ENCODE results near the gene CD37. TPM values are rescaled to one million over a fixed set of nuclear protein-coding genes. Genes with fewer than 3 reads are reported as not detected.
"Not testable (repeated sequence)": the region's sequence is repeated elsewhere in the genome, so short reads cannot be mapped to it uniquely, and the experiment has no call there.

The CD37 gene, protein sequence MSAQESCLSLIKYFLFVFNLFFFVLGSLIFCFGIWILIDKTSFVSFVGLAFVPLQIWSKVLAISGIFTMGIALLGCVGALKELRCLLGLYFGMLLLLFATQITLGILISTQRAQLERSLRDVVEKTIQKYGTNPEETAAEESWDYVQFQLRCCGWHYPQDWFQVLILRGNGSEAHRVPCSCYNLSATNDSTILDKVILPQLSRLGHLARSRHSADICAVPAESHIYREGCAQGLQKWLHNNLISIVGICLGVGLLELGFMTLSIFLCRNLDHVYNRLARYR
- 0.96 TPM for total RNA-seq (ENCODE audit: insufficient read depth, low replicate concordance)

DNA sequence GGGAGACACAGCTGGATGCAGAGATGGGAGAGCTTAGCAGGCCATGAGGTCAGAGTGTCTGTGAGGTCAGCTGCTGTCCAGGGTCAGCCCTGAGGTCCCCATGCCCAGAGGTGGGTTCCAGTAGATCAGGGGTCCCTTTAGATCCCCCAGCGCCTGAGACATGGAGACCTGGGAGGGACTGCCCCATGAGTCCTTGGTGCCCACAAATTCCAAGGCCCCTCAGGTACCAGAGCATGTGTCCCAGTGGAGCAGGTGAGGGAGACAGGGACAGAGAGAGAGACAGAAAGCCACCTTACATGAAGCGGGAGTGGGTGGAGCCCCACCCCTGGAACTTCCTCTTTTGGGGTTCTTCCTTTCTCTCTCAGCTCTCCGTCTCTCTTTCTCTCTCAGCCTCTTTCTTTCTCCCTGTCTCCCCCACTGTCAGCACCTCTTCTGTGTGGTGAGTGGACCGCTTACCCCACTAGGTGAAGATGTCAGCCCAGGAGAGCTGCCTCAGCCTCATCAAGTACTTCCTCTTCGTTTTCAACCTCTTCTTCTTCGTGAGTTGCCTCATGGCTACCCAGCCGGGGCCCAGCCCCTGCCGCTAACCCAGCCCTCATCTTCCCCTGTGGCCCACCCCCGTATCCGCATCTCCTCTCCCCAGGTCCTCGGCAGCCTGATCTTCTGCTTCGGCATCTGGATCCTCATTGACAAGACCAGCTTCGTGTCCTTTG, at the start of gene CD37:
Gene CD37, plus strand, starts transcription at position 336 of the 713 bp plus-strand sequence. Its CDS starts 135 bp downstream, at position 471.
- no peak for DNase-seq (ENCODE audit: low spot score)

DNA sequence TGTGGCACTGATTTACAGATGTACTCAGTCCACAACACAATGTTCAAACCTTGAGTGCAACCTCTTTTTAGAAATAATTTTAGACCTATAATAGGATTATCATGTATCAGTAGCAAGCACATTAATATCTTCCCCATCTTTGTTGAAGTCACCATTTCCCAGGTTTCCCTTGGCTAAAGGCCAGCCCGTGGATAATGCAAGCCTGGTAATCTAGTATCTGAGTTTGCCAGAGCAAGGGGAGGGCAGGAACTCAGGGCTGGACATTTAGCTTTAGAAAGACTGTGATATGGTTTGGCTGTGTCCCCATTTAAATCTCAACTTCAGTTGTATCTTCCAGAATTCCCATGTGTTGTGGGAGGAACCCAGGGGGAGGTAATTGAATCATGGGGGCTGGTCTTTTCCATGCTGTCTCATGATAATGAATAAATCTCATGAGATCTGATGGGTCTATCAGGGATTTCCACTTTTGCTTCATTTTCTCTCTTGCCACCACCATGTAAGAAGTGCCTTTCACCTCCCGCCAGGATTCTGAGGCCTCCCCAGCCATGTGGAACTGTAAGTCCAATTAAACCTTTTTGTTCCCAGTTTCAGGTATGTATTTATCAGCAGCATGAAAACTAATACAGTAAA, 48.0 kb upstream of the CD37 start:
- no peak for DNase-seq (ENCODE audit: low spot score)

DNA sequence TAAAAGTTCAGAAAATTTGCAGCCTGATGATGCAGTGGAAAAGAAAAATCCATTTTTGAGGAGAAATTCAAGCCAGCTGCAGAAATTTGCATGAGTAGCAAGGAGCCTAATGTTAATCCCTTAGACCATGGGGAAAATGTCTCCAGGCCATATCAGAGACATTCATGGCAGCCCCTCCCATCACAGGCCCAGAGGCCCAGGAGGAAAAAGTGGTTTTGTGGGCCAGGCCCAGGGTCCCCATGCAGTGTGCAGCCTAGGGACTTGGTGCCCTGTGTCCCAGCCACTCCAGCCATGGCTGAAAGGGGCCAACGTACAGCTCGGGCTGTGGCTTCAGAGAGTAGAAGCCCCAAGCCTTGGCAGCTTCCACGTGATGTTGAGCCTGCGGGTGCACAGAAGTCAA, 47.0 kb upstream of the CD37 start:
- DNase-seq (ENCODE audit: low spot score) = not testable (repeated sequence)

DNA sequence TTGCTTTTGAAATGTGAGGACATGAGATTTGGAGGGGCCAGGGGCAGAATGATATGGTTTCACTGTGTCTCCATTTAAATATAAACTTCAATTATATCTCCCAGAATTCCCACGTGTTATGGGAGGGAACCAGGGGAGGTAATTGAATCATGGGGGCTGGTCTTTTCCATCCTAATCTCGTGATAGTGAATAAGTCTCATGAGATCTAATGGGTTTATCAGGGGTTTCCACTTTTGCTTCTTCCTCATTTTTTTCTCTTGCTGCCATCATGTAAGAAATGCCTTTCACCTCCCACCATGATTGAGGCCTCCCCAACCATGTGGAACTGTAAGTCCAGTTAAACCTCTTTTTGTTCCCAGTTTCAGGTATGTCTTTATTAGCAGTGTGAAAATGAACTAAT, 45.9 kb upstream of the CD37 start:
- not testable (repeated sequence) for DNase-seq (ENCODE audit: low spot score)

DNA sequence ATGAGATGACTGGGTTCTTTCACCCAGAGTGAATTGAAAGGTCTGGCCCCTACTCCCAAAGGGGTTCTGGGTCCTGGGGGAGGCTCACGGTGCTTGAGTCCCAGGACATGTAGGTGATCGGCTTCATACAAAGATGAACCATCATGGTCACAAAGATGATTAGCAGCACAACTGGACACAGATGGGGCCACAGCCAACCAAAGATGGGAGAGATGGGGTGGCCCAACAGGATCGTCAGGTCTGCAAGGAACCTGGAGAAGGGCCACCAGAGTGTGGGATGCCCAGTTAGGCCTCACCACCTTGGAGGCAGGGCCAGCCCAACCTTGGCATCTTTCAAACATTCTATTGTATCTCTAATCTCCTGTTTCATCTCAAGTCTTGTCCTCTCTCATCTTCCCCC, 44.7 kb upstream of the CD37 start:
- DNase-seq (ENCODE audit: low spot score) = no peak

DNA sequence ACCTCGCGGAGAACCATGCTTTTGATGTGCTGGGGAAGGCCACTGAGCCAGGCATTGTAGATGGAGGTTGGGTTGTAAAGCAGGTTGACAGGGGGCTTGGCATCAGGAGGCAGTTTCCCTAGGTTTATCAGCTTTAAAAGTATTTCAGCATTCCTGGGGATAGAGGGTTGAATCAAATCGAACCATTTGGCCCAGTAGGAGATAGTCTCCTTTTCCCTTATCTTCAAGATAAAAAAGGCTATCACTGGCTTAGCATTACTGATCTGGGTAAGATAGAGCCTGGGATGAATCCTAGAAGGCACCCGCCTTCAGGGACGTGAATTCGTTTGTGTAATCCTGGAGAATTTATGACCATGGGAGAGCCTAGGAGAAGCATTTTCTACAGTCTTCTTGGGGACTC, 40.8 kb upstream of the CD37 start:
- no peak for DNase-seq (ENCODE audit: low spot score)

DNA sequence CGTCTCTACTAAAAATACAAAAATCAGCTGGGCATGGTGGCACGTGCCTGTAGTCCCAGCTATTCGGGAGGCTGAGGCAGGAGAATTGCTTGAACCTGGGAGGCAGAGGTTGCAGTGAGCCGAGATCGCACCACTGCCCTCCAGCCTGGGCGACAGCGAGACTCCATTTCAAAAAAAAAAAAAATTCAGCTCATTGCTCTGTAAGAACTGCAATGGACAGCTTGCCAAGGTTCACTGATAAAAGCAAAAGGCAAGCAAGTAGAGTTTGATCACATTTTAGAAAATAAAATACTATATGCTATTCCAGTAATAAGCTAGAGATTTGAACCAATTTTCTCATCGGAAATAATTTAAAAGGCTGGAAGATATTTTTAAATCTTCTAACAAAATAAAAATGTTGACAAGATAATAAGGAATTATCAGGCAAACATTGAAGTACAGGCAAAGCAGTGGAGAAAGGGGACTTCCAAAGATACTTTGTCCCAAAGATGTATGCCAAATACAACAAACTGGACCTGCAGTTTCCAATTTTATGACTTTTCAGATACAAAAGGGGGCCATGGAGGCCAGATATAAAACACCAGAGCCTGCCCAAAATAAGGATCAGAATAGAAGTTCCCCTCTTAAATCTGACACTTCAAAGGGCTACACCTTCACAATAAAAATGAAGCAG, 39.9 kb upstream of the CD37 start:
- no peak for DNase-seq (ENCODE audit: low spot score)

DNA sequence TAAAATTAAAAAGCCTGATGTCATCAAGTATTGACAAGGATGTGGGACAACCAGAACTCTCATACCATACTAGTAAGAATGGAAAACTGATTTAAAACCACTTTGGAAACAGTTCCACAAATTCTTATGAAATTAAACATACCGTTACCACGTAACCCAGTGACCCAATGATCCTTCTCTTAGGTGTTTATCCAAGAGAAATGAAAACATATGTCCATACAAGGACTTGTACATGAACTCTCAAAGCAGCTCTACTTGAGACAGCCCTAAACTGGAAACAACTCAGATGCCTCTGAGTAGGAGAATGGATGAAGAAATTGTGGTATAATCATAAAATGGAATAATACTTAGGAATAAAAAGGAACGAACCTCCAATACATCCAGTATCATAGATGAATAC, 37.8 kb upstream of the CD37 start:
- no peak for DNase-seq (ENCODE audit: low spot score)

DNA sequence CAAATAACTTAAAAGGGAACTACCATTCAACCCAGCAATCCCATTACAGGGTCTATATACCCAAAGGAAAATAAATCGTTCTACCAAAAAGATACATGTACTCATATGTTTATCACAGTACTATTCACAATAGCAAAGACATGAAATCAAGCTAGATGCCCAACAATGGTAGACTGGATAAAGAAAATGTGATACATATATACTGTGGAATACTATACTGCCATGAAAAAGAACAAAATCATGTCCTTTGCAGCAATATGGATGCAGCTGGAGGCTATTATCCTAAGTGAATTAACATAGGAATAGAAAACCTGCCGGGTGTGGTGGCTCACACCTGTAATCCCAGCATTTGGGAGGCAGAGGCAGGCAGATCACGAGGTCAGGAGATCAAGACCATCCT, 36.6 kb upstream of the CD37 start:
- DNase-seq (ENCODE audit: low spot score) = not testable (repeated sequence)

DNA sequence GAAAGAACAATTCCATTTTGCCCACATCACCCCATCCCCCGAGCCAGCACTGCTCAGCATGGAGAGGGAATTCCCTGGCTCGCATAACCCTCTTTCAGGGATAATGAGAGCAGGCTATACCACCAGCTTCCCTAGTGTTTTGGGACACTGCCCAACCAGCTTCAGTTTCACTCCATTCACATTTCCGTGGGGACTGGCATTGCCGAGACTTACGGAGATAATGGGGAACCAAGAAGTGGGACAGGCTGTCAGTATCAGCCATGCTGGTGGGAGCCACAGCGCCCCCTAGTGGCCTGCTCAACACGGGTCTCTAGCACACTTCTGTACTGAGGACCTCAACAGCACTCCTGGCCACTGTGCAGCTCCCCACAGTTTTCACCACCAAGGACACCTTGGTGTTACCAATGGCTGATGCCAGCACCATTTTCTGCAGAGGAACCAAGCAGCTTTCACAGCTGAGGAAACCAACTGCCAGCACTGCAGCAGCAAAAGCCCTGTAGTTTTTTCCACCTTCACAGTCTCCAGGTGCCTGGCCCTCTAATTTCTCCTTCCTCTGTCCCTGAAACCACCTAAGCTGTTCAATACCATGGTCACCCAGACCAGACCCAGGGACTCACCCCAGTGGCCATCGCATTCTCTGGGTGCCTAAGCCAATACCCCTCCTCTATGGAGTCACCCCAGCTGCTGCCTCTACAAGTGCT, 33.9 kb upstream of the CD37 start:
- DNase-seq (ENCODE audit: low spot score) = peak; percentile 32

DNA sequence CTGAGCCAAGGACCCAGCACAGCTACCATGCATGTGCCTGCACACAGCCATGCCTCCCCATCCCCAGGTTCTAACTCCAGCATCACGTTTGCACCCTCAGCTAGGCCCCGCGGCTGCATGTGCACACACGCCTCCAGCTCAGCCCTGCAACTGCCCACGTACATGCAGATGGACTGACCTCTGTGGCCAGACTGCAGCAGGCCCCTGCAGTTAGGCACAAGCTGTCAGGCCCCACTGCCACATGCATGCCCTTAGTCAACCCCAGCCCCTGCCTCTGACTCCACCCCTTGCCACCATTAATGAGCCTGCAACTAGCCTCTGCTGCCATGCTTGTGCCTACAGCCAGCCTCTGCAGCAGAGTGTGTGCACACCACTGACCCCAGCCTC, 33.3 kb upstream of the CD37 start:
- no peak for DNase-seq (ENCODE audit: low spot score)

DNA sequence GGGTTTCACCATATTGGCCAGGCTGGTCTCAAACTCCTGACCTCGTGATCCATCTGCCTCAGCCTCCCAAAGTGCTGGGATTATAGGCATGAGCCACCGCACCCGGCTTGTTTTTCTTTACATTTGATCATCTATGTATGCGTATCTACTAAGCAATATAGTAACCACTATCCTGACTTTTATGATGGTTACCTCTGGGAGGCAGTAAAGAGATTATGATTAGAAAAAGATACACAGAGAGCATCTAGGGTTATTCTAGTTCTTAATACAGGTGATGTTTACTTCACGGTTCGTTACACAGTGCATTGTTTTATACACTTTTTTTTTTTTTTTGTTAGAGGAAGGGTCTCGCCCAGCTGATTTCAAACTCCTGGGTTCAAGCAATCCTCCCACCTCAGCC, 28.5 kb upstream of the CD37 start:
- not testable (repeated sequence) for DNase-seq (ENCODE audit: low spot score)

DNA sequence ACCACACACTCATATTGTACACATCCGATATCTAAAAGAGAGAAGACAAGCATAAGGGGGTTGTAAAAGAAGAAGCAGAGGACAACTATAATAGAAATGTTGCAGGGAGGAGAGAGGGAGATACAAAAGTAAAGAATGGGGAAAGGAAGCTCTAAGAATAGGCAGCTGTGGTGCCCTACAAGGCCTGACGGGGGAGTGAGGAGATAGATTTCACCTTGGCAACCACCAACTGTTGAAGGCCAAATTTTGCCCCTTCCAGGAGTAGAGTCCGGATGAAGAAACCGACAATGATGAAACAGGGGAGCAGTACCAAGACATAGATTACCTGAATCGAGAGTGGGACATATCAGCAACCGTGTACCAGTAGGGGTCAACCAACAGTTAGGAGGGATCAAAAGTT, 26.1 kb upstream of the CD37 start:
- DNase-seq (ENCODE audit: low spot score) = no peak

DNA sequence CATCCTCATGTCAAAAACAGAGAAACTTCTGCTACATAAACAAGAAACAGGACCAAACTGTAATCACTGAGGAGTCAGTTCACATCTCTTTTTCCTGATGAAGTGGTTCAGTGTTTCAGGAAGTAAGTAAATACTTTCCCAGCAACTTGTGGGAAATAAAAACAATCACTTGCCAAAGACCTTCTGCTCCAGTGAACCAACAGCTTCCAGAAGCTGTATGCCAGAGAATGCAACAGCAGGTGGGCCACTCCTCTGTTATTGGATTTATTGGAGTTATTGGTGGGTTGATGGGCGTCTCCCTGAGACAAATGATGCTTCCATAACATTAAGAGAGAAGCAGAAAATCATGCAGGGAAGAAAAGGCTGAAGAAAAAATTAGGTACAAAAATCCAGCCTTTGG, 20.1 kb upstream of the CD37 start:
- no peak for DNase-seq (ENCODE audit: low spot score)

DNA sequence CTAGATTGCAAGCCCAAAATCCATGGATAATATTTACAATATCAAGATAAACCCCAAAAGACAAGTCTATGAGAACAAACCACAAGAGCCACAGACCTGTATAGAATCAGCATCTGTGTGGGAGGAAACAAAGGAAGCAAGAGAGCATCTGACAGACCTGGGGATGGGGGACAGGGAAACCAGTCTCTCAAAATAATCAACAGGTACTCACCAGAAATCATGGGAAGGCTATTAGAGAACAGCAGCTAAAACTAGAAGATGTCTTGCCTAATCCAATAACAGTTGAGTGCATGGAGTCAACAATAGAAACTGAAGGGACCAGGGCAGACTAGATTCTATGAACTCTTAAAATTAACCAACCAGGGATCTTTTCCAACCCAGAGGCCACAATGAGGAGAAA, 18.9 kb upstream of the CD37 start:
- no peak for DNase-seq (ENCODE audit: low spot score)

DNA sequence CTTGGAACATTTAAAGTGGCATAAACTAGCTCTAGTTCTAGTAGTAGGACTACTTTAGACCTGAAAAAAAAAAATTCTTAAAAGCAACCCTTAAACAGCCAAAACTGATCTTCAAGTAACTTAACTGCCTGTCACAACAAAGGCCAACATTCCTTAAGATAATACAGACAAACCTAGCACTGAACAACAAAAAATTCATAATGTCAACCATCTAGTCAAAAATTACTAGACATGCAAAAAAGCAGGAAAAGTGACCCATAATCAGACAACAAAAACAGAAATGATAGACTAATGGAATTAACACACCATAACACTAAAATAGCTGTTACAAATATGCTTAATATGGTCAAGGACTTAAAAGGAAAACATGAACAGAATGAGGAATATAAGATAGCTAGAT, 16.9 kb upstream of the CD37 start:
- no peak for DNase-seq (ENCODE audit: low spot score)

DNA sequence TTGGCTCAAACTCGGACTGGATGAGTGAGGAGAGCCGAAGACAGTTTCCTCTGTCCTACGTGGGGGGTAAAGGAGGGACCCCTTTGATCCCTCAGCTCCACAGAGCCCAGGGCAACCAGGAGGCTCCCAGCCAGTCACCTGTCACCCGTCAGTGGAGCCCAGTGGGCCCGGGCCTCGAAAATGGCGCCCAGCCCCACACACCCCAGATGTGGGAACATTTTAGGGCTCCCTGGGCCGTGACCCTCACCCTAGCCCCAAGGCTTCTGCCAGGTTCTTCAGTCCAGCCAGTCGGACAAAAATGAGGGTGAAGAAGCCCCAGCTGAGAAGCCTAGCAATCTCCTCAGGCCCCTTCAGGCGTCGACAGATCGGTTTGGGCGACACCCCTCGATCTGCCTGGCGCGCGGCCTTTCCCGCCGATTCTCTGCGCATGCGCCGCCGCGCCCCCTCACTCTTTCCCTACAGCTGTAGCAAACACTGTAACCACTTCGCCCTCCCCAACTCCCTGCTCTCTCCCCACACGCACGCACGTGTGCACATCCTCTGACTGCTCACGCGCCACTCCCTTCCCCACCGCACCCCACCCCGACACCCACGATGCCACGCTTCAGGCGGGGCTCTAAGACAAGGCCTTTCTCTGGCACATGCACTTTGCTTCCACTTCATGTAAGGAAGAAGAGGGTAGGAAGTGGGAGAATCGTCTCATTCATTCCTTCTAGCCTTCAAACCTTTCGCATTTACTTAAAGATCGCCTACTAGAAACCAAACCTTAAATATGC, 10.2 kb upstream of the CD37 start, which contains the start of gene SLC6A16:
Gene SLC6A16, minus strand, starts transcription at position 391 of the 776 bp plus-strand sequence. CDS start 13,844 bp downstream, outside the sequence.
- DNase-seq (ENCODE audit: low spot score) = no peak

DNA sequence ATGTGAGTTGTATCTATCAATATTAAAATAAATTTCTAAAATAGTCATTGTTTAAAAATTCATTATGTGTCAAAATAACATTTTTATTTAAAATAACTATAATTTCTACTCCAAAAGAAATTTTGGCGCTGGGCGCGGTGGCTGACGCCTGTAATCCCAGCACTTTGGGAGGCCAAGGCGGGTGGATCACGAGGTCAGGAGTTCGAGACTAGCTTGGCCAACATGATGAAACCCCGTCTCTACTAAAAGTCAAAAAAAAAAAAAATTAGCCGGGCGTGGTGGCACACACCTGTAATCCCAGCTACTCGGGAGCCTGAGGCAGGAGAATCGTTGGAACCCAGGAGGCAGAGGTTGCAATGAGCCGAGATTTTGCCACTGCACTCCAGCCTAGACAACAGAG, 9.4 kb upstream of the CD37 start:
- not testable (repeated sequence) for DNase-seq (ENCODE audit: low spot score)

DNA sequence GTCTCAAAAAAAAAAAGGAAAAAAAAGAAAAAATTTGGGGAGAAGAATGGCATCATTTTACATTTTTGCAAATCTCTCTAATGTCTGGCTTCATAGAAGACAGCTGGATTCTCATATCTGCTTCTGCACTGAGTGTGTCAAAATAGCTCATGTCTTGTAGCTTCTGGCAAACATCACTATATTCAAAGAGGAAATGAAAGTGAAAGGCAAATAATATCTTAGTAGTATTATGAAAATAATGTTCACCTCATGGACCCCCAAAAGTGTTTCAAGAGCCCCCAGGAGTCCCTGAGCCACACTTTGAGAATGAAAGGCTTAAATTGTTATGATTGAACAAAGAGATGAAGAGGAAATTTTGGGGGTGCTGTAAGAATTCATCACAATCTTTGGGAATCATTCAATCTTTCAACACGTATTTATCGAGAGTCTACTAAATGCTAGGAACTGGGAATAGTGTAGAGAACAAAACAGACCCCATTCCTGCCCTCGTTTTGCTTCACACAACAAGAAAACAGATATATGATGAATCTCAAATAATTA, 9.0 kb upstream of the CD37 start:
- DNase-seq (ENCODE audit: low spot score) = no peak

DNA sequence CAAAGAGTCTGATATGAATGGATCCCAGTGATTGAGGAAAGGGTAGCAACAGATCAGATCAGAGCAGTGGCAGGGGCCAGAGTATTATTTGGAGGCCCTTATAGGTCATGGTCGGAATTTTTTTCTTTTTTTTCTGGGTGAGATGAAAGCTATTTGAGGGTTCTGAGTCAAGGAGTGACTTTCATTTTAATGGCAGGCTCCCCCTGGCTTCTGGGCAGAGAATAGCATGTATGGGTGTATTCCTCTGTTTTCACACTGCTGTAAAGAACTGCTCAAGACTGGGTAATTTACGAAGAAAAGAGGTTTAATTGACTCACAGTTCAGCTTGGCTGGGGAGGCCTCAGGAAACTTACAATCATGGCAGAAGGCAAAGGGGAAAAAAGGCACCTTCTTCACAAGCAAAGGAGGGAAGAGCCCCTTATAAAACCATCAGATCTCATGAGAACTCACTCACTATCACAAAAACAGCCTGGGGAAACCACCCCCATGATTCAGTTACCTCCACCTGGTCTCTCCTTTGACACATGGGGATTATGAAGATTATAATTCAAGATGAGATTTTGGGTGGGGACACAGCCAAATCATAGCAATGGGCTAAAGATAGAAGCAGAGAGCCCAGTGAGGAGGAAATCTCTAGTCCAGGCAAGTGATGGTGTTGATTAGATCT, 7.2 kb upstream of the CD37 start:
- DNase-seq (ENCODE audit: low spot score) = no peak

Measured in umbilical cord (tissue), 2 donors.